ENCODE results near the gene CHADL.

Gene CHADL

DNA sequence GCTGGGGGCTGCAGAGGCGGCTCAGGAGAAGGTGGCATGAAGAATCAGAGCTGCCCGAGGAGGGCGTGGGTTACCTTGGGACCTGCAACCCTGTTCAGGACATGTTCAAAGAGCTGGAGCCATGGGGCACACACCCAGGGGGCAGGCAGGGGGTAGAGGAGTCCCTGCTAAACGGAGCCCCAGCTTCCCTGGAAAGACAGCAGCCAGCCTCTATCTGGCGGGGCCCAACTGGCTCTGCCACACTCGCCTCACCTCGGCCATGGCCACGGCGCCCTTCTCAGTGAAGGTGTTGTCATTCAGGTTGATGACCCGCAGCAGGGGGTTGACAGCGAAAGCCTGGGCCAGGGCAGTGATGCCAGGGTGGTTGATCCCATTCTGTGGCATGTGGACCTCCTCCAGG, 17.0 kb upstream of the CHADL start:
- no peak for DNase-seq (ENCODE audit: insufficient read length, low spot score)
- FAIRE-seq: no peak
- TF ChIP-seq TAF1 (IDR thresholded peaks at IDR 0.05; ENCODE audit: low read depth, low read length) (no peak), POLR2A (IDR thresholded peaks at IDR 0.05; ENCODE audit: low read depth, low read length) (no peak), PAX5 (IDR thresholded peaks at IDR 0.05; ENCODE audit: insufficient read depth, low read length, severe bottlenecking) (no peak), POLR2AphosphoS5 (IDR thresholded peaks at IDR 0.05; ENCODE audit: low read depth, low read length) (no peak), SPI1 (IDR thresholded peaks at IDR 0.05; ENCODE audit: low read depth, low read length) (no peak), POU2F2 (IDR thresholded peaks at IDR 0.05; ENCODE audit: low read depth, low read length) (no peak)

GRCh38 chr22:41256254-41257253, 15.8 kb upstream of the CHADL start:
- DNase-seq (ENCODE audit: insufficient read length, low spot score): no peak
- no peak for FAIRE-seq
- TF ChIP-seq PAX5 (IDR thresholded peaks at IDR 0.05; ENCODE audit: insufficient read depth, low read length, severe bottlenecking): no peak
- TF ChIP-seq SPI1 (IDR thresholded peaks at IDR 0.05; ENCODE audit: low read depth, low read length): no peak
- no peak for TF ChIP-seq POU2F2 (IDR thresholded peaks at IDR 0.05; ENCODE audit: low read depth, low read length)

DNA sequence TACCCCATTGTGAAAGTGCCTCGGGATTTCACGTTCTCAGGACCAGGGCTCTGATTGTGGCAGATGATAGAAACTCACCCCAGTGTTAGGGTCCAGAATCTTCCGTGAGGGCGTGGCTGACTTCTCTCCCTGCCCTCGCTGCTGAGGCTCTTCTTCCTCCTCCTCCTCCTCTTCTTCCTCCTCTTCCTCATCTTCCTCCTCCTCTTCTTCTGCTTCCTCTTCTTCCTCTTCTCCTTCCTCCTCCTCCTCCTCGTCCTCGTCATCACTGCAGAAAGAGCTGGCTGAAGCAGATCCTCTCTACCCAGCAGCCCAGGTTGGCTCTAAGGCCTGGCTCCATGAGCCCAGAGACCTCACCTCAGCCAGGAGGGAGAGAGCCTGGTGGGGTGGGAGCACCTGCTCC, 13.5 kb upstream of the CHADL start:
- no peak for FAIRE-seq

GRCh38 chr22:41252365-41252764, 11.6 kb upstream of the CHADL start:
- FAIRE-seq (no peak), DNase-seq (ENCODE audit: insufficient read length, low spot score) (no peak)
- no peak for TF ChIP-seq PAX5 (IDR thresholded peaks at IDR 0.05; ENCODE audit: insufficient read depth, low read length, severe bottlenecking)
- TF ChIP-seq TAF1 (IDR thresholded peaks at IDR 0.05; ENCODE audit: low read depth, low read length): no peak
- TF ChIP-seq POU2F2 (IDR thresholded peaks at IDR 0.05; ENCODE audit: low read depth, low read length): no peak

More for the DNA sequence above, 13.5 kb upstream of the CHADL start:
- TF ChIP-seq POLR2A (IDR thresholded peaks at IDR 0.05; ENCODE audit: low read depth, low read length) (no peak), POU2F2 (IDR thresholded peaks at IDR 0.05; ENCODE audit: low read depth, low read length) (no peak), SPI1 (IDR thresholded peaks at IDR 0.05; ENCODE audit: low read depth, low read length) (no peak), TAF1 (IDR thresholded peaks at IDR 0.05; ENCODE audit: low read depth, low read length) (no peak)
- DNase-seq (ENCODE audit: insufficient read length, low spot score): no peak

GRCh38 chr22:41250127-41250526, 9.4 kb upstream of the CHADL start:
- no peak for FAIRE-seq
- DNase-seq (ENCODE audit: insufficient read length, low spot score): no peak
- no peak for TF ChIP-seq POLR2AphosphoS5 (IDR thresholded peaks at IDR 0.05; ENCODE audit: low read depth, low read length)
- TF ChIP-seq TAF1 (IDR thresholded peaks at IDR 0.05; ENCODE audit: low read depth, low read length): no peak
- TF ChIP-seq PAX5 (IDR thresholded peaks at IDR 0.05; ENCODE audit: insufficient read depth, low read length, severe bottlenecking): no peak
- no peak for TF ChIP-seq SPI1 (IDR thresholded peaks at IDR 0.05; ENCODE audit: low read depth, low read length)
- TF ChIP-seq POLR2A (IDR thresholded peaks at IDR 0.05; ENCODE audit: low read depth, low read length): no peak
- no peak for TF ChIP-seq POU2F2 (IDR thresholded peaks at IDR 0.05; ENCODE audit: low read depth, low read length)

- FAIRE-seq: no peak
- DNase-seq (ENCODE audit: insufficient read length, low spot score): no peak
- TF ChIP-seq SPI1 (IDR thresholded peaks at IDR 0.05; ENCODE audit: low read depth, low read length): no peak
- no peak for TF ChIP-seq POU2F2 (IDR thresholded peaks at IDR 0.05; ENCODE audit: low read depth, low read length)
- no peak for TF ChIP-seq TAF1 (IDR thresholded peaks at IDR 0.05; ENCODE audit: low read depth, low read length)
These were observed 8.7 kb upstream of the CHADL start for GRCh38 chr22:41249442-41249841.

DNA sequence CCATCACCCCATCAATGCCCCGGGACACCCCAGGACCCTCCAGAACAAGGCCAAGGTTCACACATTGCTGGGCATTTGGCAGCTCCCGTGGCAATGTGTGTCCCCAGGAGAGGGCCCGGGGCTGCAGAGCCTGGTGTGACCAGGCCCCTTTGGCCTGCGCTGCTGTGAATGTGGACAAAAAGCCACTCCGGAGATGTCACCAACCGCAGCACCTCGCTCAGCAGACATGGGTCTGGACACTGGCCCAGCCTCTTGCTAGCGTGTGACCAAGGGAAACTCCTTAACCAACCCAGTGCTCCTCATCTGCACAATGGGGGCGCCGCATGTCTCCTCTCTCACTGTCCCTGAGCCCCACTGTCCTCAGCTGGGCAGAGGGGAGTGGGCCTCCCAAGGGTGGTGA, 8.0 kb upstream of the CHADL start:
- TF ChIP-seq POU2F2 (IDR thresholded peaks at IDR 0.05; ENCODE audit: low read depth, low read length) (no peak), POLR2AphosphoS5 (IDR thresholded peaks at IDR 0.05; ENCODE audit: low read depth, low read length) (no peak), SPI1 (IDR thresholded peaks at IDR 0.05; ENCODE audit: low read depth, low read length) (no peak), POLR2A (IDR thresholded peaks at IDR 0.05; ENCODE audit: low read depth, low read length) (no peak), TAF1 (IDR thresholded peaks at IDR 0.05; ENCODE audit: low read depth, low read length) (no peak), PAX5 (IDR thresholded peaks at IDR 0.05; ENCODE audit: insufficient read depth, low read length, severe bottlenecking) (no peak)
- DNase-seq (ENCODE audit: insufficient read length, low spot score): no peak

DNA sequence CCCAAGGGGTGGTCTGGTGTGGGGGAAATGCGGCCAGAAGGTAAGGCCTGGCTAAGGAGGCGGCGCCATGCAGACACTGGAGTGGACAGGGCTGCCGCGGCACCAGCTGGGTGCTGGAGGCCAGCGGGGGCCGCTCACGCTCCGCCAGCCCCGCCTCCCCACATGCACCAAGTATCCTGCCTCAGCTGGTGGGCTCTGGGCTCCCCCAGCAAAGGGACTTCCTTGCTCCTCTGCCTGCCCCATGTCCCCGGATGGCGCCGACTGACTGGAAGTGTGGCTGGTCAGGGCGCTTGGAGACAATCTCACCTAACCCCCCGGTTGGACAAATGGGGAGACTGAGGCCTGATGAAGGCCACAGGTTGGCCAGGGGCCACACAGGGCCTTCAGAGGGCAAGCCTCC, 7.6 kb upstream of the CHADL start:
- FAIRE-seq (no peak), DNase-seq (ENCODE audit: insufficient read length, low spot score) (no peak)
- TF ChIP-seq PAX5 (IDR thresholded peaks at IDR 0.05; ENCODE audit: insufficient read depth, low read length, severe bottlenecking): no peak
- TF ChIP-seq SPI1 (IDR thresholded peaks at IDR 0.05; ENCODE audit: low read depth, low read length): no peak
- no peak for TF ChIP-seq TAF1 (IDR thresholded peaks at IDR 0.05; ENCODE audit: low read depth, low read length)
- no peak for TF ChIP-seq POU2F2 (IDR thresholded peaks at IDR 0.05; ENCODE audit: low read depth, low read length)
- TF ChIP-seq POLR2A (IDR thresholded peaks at IDR 0.05; ENCODE audit: low read depth, low read length): no peak
- no peak for TF ChIP-seq POLR2AphosphoS5 (IDR thresholded peaks at IDR 0.05; ENCODE audit: low read depth, low read length)

More for the DNA sequence above, 8.0 kb upstream of the CHADL start:
- no peak for FAIRE-seq

DNA sequence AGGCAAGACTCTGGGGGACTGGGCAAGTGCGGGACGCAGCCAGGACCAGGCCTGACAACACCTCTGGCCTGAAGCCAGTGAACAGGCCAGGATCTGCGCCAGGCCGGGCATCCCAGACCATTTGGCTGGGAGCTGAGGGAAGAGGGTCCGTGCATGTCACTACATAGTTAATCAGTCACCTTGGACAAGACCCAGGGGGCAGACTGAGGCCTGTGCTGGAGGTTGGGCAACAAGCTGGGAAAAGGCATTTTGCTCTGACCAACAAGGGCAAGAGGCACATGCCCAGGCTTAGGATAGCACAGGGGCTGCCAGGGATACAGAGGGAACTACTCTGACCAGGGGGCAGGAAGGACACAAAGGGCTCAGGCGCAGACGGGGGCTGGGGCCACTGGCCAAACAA, 7.0 kb upstream of the CHADL start:
- DNase-seq (ENCODE audit: insufficient read length, low spot score): no peak

GRCh38 chr22:41245917-41246499, 5.3 kb upstream of the CHADL start:
- TF ChIP-seq POLR2AphosphoS5 (IDR thresholded peaks at IDR 0.05; ENCODE audit: low read depth, low read length): no peak
- TF ChIP-seq PAX5 (IDR thresholded peaks at IDR 0.05; ENCODE audit: insufficient read depth, low read length, severe bottlenecking): no peak
- no peak for TF ChIP-seq POU2F2 (IDR thresholded peaks at IDR 0.05; ENCODE audit: low read depth, low read length)
- no peak for TF ChIP-seq POLR2A (IDR thresholded peaks at IDR 0.05; ENCODE audit: low read depth, low read length)
- no peak for DNase-seq (ENCODE audit: insufficient read length, low spot score)
- FAIRE-seq: no peak

More for the DNA sequence above, 7.0 kb upstream of the CHADL start:
- TF ChIP-seq POLR2A (IDR thresholded peaks at IDR 0.05; ENCODE audit: low read depth, low read length): no peak
- FAIRE-seq: no peak
